Dermis microvascular lymphatic vessel endothelial cell (primary cell): Measurements from ENCODE around the gene PNLDC1. TPM values are rescaled to one million over a fixed set of nuclear protein-coding genes. Genes with fewer than 3 reads are reported as not detected.
"Not testable (repeated sequence)": the region's sequence is repeated elsewhere in the genome, so short reads cannot be mapped to it uniquely, and the experiment has no call there.

Source experiments
- DNase-seq, 2 donors: peaks; one replicate each; pipeline versions ENCODE4 v3.0.0 to v3.0.0-alpha.2; 2010; ENCODE audit warnings: low read depth in 2 of 2
- total RNA-seq: library from RNA; depleted of rRNA; stranded (reverse); fragments of >200 nt; gene quantifications from 2 replicates; pipeline ENCODE4 v1.2.1, GENCODE V29; 2014

PNLDC1 gene
- total RNA-seq, 1 donor from 2014 or later: not detected

DNA sequence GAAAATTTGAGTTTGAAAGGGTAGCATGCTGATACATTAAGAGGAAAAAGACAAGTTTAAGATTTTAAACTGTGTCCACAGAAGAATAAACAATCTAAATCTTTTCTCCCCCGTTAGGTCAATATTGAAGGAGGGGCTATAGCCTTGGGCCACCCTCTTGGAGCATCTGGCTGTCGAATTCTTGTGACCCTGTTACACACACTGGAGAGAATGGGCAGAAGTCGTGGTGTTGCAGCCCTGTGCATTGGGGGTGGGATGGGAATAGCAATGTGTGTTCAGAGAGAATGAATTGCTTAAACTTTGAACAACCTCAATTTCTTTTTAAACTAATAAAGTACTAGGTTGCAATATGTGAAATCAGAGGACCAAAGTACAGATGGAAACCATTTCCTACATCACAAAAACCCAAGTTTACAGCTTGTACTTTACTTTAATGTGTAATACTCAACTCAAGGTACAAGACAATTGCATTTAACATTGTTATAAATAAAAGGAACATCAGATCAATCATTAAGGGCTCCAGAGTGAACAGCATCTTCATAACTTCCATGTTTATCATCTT, 21.5 kb upstream of the PNLDC1 start:
- DNase-seq: no peak

DNA sequence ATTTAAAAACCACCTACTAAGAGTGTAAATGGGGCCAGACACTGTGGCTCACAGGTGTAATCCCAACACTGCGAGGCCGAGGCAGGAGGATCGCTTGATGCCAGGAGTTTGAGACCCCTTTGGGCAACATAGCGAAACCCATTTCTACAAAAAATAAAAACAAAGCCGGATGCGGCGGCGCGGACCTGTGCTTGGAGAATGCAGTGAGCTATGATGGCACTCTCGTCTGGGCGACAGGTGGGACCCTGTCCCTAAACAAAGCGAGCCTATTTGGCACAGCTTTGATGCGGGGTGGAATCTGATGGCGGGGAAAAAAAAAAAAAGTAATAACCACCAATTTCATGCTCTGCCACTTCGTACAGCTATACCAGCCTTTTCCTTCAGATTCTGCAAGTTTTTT, 11.8 kb upstream of the PNLDC1 start:
- DNase-seq: peak in 1 of 2 donors; percentile 6

DNA sequence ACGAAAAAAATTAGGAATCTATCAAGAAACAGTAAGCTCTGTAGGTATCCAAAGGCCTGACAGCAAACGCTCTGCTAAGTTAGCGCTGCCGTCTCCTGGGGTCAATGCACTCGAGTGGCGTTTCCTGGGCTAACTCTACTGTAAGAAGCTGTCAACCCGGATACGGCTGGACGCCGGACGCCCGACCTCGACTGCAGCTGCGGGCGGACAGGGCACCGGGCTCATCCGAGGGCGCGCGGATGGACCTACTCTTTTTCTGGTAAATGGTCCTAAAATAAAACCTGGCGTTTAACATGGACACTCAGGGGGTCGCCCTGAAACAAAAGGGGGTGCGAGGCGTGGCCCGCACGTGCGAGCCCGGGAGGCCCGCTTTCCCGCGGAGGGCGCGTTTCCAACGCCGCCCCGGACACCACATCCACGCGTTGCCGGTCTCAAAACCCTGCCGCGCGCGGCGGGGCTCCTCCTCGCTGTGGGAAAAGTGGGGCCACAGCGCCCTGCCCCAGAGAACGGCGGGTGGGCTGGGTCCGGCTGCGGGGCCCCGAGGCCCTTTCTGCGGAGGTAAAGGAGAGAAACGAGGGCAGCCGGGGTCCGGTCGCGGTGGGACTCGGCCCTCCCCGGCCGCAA, 11.2 kb upstream of the PNLDC1 start:
- DNase-seq: peak; percentile 9 to 62

- peak; percentile 99 to 100 for DNase-seq
These were observed 10.5 kb upstream of the PNLDC1 start, which contains the start of gene TCP1 for GRCh38 chr6:159789377-159790148. TSS of gene TCP1 (minus strand) at chr6:159789602. CDS start at chr6:159789468, 134 bp downstream.

DNA sequence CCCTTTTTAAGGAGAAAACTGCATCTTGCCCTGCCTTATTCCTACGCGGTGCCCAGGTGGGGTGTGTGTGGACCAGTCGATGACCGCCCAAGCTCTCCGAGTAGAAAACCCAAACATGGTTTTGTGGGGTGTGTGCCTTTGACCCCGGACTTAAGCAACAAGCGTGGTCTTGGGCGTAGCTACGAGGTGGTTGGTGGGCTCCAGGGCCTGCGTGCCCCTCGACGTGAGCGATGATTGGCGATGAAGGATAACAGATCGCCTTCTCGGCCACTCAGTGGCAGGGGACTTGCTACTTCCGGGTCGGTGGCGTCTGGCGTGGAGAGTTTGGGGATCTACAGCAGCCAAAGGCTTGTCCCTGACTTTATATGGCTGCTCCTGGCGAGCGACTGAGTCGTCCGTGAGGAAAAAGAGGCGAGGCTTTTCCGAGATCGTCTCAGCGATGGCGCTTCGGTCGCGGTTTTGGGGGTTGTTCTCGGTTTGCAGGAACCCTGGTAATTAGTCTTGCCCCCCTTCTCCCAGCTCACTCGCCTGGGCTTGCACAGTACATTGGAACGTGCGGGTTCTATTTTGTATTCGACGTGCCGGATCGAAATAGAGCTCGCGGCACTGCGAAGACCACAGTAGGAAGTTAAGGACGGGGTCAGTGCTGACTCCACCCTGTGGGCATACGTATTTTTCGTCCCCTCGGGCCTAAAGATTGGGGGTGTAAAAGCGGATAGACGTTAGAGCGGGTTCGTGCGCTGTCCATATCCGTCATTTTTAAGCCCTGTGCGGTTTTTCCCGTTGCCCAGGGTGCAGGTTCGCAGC, 9.7 kb upstream of the PNLDC1 start, which contains the start of gene MRPL18:
MRPL18 (plus strand) TSS at position 319 of the 807 bp plus-strand sequence; CDS start at position 440, 121 bp downstream.
- DNase-seq: peak; percentile 95 to 99

- no peak for DNase-seq
These were observed 9.0 kb upstream of the PNLDC1 start for GRCh38 chr6:159790956-159791598.

- not testable (repeated sequence) for DNase-seq
These were observed 5.1 kb upstream of the PNLDC1 start for GRCh38 chr6:159794976-159795375.

- no peak for DNase-seq
These were observed 2.5 kb upstream of the PNLDC1 start for GRCh38 chr6:159797554-159797953.

DNA sequence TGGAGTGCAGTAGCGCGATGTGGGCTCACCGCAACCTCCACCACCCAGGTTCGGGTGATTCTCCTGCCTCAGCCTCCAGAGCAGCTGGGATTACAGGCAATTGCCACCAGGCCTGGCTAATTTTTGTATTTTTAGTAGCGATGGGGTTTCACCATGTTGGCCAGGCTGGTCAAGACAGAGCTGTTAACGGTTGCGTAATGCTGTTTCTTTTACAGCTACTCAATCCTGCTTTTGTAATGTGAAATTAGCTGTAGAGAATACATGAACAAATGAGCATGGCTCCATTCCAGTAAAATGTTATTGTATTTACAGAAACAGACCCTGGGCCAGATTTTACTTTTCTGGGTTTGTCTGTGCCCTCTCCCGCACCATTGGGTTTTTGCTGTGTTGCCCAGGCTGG, 1.9 kb downstream of the PNLDC1 start:
- DNase-seq: no peak

- no peak for DNase-seq
These were observed 4.4 kb downstream of the PNLDC1 start for GRCh38 chr6:159804504-159804903.

DNA sequence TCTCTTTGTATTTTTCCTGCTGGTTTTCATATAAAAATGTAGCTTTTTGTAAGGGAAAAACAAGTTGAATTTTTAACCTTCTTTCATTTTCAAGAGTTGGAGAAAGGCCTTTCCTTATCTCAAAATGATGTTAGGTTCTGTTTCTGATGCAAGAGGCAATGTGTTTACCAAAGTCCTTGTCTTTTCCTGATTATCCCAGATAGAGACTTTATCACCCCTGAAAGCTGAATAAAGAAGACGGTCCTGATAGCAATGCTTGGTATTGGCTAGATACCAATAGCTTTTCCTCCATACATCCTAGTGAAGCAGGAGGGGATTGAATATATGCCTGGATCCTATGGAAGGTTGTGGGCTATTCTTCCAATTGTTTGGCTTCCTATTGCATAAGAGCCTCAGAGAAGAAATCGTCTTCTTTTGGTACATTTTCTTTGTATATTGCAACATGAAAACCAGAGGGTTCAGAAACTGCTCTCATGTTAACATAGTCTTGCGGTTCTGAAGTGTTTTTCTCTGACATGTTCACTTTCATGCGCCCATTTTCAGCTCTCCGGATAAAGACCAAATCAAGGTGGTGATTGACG, 5.5 kb downstream of the PNLDC1 start:
- DNase-seq: no peak

GRCh38 chr6:159806021-159806458, 6.0 kb downstream of the PNLDC1 start:
- DNase-seq: no peak

GRCh38 chr6:159807150-159807858, 7.2 kb downstream of the PNLDC1 start:
- DNase-seq: no peak

DNA sequence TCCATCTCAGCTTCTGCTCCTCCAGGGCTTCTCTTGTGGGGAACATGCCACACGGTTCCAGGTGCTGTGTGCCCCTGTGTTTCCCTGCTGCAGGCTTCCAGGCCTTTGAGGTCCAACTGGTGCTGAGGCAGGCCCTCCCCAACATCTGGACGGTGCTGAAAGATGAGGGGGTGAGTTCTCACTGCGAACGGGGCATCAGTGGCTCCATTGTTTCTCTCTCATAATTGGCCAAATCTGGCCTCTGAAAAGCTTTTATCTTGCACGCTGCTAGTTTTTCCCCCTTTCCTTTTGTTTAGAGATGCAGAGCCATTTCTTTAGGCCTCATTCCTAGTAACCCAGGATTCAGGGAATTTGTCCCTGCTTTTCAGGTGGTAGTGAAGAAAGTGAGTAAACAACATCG, 8.6 kb downstream of the PNLDC1 start:
- DNase-seq: no peak

- no peak for DNase-seq
These were observed 9.1 kb downstream of the PNLDC1 start for GRCh38 chr6:159809149-159809548.

GRCh38 chr6:159813781-159814180, 13.7 kb downstream of the PNLDC1 start:
- no peak for DNase-seq

- no peak for DNase-seq
These were observed 15.3 kb downstream of the PNLDC1 start for GRCh38 chr6:159815410-159815809.

- DNase-seq: not testable (repeated sequence)
These were observed 16.7 kb downstream of the PNLDC1 start for GRCh38 chr6:159816775-159817174.

- DNase-seq: no peak
These were observed 18.1 kb downstream of the PNLDC1 start for GRCh38 chr6:159817951-159818739.
